ENCODE data around the gene SFSWAP.
"Not testable (repeated sequence)": the region's sequence is repeated elsewhere in the genome, so short reads cannot be mapped to it uniquely, and the experiment has no call there.

SFSWAP gene

DNA sequence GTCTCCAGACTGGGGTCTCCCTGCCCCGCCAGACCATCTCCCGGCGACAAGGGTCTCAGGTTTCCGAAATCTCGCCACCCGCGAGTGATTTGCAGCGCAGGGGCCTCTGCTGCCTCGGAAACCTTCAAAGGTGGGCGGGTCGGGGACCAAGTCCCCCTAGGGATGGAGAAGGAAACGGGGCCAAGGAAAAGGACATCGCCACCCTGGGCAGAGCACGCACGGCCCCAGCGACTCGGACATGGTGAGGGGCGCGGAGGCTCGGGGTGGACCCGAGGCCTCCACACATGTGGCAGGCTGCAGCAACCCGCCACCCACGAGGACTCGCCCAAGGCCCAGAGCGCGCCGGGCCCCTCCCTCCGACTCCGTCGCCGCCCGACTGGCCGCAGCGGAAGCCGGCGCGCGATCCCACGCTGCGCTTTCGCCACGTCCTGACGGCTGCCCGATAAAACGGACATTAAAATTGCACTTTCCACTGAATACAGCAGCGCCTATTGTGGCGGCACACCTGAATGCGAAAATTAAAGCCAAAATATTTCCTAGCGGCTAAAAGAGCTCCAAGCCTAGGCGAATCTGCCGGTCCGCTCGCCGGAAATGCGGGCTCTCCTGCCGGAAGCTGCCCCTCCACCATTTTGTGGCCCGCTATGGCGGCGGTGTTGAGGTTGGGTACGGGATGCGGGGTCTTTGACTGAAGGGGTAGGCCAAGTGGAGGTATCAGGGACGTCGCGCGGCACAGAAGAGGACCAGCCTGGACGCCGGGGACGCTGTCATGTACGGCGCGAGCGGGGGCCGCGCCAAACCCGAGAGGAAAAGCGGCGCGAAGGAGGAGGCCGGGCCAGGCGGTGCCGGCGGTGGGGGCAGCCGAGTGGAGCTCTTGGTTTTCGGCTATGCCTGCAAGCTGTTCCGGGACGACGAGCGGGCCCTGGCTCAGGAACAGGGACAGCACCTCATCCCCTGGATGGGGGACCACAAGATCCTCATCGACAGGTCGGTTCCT is at the start of gene SFSWAP:
SFSWAP (plus strand) TSS at position 627 of the 994 bp plus-strand sequence; CDS start at position 767, 140 bp downstream.
- DNase-seq (ENCODE audit: low spot score): peak; percentile 89

DNA sequence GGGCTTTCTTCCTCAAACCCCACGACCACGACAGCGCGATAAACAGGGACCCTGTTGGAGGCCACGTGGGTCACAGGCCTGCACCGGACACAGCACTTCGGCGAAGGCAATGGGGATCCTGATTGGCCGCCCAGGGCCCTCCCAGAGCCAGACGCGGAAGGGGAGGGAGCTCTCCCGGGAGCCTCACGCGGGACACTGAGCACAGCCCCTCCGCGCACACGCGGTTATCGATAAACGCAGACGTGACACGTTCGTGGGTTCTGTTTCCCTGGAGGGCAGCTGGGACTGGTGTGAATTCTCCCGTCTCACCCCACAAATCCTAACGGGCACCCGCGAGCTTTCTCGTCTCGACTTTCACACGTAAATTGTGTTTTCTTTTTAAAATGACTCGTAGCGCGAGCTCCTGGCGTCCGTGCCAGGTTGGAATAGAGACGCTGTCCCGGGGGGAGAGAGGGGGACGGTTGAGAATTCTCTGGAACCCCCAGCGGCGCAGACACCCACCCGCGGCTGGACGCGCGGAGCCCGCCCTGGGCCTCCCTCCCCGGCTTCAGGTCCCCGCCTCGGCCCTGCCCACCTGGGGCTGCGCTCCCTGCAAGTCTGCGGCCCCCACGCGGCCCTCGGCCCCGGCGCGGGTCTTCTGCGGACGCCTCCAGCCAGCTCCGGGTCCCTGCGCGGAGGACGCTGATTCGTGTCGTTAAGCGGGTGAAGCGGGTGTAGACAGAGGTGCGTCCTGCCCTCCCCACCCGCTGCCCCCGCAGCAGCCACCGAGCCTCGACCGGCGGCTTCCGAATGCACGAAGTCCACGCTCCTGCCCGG is 49.5 kb upstream of the SFSWAP start:
- not testable (repeated sequence) for DNase-seq (ENCODE audit: low spot score)

DNA sequence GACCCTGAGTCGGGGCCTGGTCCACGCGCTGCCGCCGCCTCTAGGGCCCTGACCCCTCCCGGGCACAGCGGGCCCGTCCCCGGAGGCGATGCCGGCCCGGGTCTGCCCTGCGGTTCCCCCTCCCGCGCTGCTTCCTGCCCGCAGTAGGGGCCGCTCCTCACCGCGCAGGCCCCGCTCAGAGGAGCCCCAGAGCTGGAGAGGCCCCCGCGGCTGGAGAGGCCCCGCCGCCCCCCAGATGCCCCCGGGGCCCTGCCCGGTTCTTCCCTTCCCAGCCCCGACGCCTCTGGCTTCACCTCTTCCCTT is 49.0 kb upstream of the SFSWAP start:
- not testable (repeated sequence) for DNase-seq (ENCODE audit: low spot score)

DNA sequence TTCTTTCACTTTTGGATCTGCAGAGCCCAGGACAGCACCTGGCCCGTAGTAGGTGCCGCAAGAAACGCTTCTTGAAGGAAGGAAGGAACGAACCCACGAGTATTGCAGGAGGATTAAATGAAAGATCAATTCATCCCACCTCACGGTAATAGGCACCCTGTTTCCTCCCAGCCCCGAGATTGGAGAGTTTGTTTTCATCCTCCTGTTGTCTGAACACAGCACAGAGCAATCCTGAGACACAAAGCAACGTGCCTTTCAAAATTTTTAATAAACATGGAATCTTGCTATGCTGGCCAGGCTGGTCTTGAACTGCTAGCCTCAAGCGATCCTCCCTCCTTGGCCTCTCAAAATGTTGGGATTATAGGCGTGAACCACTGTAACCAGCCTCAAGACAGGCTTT is 48.5 kb upstream of the SFSWAP start:
- peak; percentile 8 for DNase-seq (ENCODE audit: low spot score)

DNA sequence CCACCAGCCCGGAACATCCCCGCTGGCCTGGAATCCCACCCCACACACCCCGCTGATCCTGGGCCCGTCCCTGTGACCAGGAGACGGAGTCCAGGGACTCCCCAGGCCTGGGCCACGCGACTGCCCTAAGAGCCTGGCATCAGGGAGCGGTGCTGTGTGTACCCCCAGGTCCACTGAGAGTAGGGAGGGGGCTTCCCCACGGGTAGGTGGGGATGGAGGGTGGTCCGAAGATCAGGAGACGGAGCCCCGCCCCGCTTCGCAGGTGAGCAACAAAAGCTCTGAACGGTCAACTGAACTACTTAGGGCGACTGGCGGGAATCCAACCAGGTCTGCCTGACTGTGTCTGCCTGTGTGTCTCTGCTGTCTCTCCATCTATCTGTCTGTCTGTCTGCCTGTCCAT is 45.2 kb upstream of the SFSWAP start:
- not testable (repeated sequence) for DNase-seq (ENCODE audit: low spot score)

DNA sequence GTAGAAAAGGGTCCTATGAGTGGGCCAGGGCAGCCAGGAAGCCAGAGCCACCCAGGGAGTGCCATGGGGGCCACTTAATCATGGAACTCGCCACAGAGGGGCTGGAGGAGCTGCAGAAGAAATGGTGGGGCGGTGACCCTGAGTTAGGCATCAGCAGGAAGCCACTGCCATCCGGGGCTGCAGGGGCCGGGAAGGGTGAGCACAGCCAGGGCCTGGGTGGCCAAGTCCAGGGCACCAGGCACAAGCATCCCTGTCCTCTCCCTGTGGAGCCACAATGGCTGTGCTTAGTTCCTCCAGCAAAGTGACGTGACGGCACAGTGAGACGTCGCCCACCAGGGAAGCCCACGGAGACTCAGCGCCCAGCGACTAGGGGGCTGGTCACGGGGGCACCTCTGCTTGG is 44.4 kb upstream of the SFSWAP start:
- DNase-seq (ENCODE audit: low spot score): not testable (repeated sequence)

DNA sequence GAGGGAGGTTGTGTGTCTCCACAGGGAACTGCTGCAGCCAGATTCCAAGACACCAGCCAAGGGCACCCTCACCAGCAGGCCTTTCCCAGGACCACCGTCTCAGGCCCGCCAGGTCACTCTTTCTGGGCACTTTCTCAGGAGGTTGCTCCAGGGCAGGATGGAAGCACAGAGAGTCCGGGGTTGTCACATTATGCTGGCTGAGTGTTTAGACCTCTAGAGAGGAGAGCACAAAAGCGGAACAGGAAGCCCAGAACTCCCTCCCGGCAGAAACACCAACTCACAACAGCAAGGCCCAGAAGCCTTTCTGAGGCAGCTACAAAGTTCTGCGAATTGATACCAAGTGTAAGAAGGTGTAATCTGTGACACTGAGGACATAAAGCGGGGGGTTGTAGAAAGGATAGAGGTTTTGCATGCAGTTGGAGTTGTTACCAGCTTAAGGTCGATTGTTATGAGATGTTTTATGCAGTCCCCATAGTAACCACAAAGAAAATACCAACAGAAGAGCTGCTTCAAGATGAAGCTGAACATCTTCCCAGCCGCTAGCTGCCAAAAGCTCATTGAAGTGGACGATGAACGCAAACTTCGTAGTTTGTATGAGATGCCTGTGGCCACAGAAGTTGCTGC is 43.8 kb upstream of the SFSWAP start:
- not testable (repeated sequence) for DNase-seq (ENCODE audit: low spot score)

DNA sequence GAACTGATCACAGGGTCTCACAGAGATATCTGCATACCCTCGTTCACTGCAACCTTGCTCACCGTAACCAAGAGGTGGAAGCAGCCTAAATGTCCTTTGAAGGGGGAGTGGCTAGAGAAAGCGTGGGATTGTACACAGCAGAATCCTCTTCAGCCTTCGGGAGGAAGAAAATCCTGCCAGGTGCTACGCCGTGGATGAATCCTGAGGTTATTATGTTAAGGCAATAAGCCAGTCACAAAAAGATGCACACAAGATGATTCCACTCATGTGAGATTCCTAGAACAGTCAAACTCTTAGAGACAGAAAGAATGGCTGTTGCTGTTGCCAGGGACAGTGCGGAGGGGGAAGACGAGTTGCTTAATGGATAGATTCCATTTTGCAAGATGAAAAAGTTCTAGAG is 39.6 kb upstream of the SFSWAP start:
- no peak for DNase-seq (ENCODE audit: low spot score)

DNA sequence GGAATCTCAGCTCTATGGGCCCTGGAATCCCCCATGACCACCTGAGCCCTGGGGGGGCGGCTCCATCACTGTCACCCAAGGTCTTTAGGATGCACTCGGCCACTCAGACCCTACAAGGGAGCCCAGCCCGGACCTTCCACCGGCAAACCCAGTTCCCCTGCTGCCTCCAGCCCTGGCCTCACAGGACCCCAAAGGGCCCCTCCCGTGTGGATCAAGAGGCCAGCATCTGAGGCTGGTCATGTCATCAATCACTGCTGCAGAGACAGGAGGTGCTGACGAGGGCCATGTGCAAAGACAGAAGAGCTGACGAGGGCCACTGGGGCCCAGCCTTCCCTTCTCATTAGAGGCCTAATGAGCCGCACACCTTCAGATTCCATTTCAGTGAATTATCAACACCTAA is 39.0 kb upstream of the SFSWAP start:
- no peak for DNase-seq (ENCODE audit: low spot score)

DNA sequence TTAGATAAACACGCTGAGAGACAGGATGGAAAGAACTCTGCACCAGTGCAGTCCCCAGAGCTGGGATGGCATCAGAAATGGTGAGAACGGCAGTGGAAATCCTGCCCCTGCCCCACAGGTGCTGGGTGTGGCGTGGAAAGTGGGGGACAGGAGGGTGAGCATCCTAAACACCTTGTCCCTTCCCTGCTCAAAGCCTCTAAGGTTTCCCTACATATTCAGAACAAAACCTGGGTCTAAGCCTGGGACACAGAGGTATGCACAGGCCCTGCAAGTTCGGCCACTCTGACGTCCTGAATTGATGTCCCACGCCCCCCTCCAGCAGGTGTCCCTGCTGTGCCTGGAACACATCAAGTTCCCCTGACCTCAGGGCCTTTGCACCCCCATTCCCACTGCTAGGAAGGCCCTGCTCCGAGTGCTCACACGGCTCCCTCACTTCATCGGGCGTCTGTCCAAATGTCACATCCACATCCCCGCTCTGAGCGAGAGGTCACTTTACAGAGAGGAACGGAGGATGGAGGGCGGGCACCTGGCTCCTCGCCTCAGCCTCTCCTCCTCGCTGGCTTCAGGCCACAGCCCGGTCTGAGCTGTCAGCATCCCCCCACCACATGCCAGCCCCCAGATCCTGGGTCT is 38.5 kb upstream of the SFSWAP start:
- no peak for DNase-seq (ENCODE audit: low spot score)

DNA sequence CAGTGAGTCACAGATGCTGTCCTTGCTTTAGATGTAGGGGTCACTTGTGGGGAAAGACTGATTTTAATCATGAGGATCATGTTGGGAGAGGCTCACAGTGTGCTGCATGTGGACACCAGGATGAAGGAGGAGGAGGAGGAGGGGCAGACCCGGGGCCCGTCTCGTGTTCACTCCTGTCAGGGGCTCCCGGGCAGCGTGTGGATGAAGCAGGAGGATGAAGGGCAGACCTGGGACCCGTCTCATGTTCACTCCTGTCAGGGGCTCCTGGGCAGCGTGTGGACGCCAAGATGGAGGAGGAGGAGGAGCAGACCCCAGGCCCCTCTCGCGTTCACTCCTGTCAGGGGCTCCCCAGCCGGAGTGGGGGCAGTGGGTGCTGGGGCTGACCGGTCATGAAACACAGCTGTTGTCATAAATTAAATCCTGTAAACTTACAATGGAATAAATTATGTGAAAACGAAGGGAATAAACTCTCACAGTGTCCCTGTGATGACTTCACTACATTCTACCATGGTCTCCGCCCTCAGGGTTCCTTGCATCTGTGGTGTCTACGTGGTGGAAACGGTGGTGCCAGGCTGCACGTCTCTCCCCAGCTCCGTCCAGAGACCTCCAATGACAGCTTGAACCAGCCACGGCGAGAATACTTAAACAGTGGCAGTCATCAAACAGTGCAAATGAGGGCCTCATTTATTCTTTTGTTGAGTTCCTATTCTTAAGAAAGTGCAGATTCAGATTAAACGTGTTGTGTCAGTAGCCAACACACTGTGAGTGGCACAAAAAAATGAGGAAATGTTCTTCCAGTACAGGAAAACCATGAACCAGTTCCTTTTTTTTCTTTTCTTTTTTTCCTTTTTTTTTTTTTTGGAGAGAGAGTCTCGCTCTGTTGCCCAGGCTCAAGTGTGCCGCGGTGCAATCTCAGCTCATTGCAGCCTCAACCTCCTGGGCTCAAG is 37.7 kb upstream of the SFSWAP start:
- DNase-seq (ENCODE audit: low spot score): no peak

DNA sequence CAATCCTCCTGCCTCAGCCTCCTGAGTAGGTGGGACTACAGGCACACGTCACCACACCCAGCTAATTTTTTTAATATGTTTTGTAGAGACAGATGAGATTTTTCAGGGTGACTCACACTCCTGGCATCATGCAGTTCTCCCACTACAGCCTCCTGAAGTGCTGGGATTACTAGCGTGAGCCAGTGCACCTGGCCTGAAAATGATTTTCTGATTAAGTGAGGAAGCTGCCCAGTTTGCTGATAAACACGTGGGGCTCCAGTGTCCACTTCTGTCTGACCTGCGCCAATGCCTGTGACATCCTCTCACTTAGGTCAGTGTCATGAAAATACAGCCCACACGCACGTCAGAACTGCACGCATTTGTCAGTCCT is 37.0 kb upstream of the SFSWAP start:
- no peak for DNase-seq (ENCODE audit: low spot score)

DNA sequence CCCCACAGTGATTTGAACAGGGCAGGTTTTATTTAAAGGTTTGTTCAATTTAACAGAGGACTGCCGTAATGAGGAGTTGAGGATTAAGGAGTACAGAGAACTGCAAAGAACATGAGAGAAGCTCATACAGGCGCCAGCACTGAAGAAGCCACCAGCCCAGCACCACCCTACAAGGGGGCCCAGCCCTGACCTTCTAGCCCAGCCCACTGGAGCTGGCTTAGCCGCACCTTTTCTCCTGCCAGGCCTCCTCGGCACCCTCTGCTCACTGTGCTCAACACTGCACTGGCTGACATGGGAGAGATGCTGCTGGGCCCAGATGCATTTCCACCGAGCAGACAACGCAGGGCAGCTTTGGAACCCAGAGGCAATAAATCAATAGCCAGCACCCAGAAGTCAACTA is 36.5 kb upstream of the SFSWAP start:
- DNase-seq (ENCODE audit: low spot score): no peak

DNA sequence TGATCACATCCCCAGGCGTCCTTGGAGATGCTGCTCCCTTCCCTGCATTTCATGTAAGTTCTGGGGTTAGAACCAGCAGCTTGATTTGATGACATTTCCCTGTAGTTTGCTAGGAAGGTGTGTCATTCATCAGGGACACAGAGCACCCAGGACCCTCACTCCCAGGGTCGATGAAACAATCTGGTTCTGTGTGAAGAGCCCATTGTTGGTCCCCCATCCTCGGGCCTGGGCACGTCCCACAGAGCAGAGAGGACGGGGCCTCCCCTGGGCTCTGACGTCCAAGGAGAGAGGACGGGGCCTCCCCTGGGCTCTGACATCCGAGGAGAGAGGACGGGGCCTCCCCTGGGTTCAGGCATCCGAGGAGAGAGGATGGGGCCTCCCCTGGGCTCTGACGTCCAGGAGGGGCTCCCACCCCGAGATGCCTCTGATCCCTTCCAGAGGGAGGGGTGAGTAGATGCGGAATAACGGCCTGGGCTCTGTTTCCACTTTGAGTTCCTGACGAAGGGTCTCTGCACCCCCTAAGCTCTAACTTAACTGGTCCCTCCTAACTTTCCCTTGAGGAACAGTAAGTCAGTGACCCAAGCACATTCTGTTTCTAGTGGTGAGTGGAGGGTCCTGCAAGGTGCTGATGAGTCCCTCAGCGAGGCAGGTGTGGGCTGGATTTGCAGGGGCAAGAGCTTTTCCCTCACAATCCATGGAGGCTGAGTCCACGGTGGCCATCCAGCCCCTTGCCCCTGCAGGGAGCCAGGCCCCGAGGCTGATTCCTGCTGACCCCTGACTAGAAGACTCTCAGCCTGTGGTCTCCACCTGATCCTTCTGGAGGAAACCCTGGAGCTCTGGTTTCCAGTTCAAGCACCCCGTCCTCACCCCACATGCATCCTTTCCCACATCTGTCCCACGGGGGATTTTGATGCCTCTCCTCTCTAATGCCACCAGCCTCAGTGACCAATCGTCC is 35.5 kb upstream of the SFSWAP start:
- DNase-seq (ENCODE audit: low spot score): no peak

DNA sequence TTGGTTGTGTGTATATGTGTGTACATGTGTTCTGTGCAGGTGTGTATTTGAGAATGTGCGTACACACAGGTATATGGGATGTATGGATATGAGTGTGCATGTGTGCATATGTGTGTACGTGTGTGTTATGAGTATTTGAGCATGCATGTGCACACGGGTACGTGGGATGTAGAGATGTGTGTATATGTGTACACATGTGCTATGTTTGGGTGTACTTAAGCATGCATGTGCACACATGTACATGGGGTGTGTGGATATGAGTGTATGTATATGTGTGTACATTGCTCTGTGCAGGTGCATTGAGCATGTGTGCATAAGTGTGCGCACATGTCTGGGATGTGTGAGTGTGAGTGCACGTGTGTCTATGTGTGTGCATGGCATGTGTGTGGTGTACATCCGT is 34.3 kb upstream of the SFSWAP start:
- no peak for DNase-seq (ENCODE audit: low spot score)

DNA sequence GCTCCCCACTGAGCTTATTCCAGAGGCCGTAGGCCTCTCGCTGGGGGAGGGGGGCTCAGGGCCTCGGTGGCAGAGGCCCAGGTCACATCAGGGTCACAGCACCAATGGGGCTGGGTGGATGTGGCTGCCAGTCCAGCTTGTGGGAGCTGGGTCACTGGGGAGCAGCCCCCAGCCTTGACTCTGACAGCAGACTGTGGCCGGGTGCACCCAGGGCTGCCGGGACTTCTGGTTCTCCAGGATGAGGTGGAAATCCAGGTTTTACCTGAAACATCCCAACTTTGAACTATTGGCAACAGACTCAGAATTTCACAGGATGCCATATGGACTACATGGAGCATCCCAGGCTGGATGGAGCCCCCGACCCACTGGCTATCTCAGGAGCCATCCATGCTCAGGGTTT is 33.8 kb upstream of the SFSWAP start:
- DNase-seq (ENCODE audit: low spot score): not testable (repeated sequence)

DNA sequence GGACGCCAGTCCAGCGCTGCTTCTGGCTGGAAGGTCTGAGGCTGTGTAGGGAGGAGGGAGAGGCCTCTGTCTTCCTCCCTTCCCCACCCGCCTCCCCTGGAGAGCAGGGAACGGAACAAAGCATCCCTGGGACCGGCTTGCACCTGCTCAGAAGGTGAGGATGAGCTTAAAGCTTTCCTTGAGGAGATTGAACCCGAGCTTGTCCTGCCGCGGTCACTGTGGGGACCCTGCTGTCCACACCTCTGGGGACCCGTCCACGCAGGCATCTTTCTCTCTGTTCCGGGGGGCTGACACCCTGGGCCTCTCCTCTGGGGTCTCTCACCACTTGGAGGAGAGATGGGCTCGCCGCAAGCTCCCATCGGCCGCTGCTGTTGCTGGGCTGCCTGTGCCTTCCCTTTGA is 33.2 kb upstream of the SFSWAP start:
- DNase-seq (ENCODE audit: low spot score): no peak

DNA sequence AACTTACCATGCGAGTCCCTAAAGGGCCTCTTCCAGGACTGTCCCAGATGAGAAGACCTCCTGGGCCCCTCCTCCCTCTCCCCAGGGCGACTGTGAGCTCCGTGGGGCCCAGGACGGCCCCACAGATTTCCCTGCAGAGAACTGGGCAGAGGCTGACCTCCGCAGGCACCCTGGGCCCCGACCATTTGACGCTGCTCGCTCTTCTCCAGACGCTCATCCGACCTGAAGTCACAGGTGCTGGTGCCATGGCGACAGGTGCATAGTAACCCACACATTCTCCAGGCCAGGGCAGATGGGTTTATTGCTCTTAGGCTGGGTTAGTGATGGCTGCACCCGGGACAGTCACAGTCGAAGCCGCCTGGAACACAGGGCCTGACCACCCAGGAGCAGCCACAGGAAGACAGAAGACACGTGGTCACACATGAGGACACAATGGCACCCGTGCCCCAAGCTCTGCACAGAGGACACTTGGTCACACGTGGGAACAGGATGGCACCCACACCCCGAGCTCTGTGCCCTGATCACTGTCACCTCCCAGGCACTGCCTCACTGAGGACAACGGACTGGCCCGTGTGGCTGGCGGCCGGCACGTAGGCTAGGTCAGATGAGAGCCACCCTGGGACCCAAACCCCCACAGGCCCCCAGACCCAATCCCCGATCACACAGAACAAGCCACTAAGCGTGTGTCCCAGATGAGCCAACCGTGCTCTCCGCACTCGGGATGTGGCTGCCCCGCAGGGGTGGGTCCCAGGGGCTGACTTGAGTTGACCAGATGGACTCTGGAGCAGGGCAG is 32.3 kb upstream of the SFSWAP start:
- peak; percentile 6 for DNase-seq (ENCODE audit: low spot score)

DNA sequence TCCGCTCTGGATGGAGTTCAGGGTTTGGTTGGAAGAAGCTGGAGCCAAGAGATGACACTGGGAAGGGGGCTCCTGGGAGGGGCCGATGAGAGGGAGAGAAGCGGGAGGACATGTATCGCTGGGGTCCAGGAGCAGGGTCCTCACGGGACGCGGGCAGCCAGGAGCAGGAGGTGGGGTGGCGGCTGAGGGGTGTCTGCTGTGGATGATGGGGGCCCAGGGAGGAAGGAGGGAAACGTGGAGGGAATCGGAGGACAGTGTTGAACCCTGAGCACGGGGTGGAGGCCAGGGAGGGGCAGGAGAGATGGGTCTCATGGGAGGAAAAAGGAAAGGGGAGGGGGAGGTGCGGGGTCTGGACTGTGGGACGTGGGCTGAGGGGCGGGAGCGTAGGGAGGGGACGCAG is 31.7 kb upstream of the SFSWAP start:
- peak; percentile 50 for DNase-seq (ENCODE audit: low spot score)

Measured in left forelimb (tissue), 1 donor.